ENCODE measurements around the gene PRR36.
A peak's percentile ranks its signal among the peaks of the same experiment; 100 is the strongest.

PRR36 gene

DNA sequence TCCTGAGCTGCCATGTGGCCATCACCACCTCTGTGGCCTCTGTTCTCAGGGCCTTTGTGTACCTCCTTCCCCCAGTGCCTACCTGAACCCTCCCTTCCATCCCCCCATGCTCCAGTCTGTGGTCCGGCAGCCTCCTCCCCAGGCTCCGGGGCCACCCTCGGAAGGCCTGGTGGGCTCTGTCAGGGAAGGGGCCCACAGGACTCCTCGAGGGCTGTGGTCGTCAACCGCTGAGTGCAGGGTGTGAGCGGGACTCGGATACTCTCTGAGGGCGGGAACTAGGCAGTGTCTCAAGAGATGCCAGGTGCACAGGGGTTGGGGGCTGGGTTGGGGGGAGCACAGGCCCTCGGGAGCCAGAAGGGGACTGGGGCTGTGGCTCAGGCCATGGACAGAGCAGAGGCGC is 33.4 kb upstream of the PRR36 start:
- TF ChIP-seq, protein P1, sequence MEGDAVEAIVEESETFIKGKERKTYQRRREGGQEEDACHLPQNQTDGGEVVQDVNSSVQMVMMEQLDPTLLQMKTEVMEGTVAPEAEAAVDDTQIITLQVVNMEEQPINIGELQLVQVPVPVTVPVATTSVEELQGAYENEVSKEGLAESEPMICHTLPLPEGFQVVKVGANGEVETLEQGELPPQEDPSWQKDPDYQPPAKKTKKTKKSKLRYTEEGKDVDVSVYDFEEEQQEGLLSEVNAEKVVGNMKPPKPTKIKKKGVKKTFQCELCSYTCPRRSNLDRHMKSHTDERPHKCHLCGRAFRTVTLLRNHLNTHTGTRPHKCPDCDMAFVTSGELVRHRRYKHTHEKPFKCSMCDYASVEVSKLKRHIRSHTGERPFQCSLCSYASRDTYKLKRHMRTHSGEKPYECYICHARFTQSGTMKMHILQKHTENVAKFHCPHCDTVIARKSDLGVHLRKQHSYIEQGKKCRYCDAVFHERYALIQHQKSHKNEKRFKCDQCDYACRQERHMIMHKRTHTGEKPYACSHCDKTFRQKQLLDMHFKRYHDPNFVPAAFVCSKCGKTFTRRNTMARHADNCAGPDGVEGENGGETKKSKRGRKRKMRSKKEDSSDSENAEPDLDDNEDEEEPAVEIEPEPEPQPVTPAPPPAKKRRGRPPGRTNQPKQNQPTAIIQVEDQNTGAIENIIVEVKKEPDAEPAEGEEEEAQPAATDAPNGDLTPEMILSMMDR (conservative IDR thresholded peaks at IDR 0.05; ENCODE audit: control insufficient read depth, insufficient read depth, low read depth, low read length), result no peak
- DNase-seq (ENCODE audit: low read depth), result no peak
- no peak overlapping the region for H3K4me3 ChIP-seq (ENCODE audit: control insufficient read depth, low read depth, low read length)

DNA sequence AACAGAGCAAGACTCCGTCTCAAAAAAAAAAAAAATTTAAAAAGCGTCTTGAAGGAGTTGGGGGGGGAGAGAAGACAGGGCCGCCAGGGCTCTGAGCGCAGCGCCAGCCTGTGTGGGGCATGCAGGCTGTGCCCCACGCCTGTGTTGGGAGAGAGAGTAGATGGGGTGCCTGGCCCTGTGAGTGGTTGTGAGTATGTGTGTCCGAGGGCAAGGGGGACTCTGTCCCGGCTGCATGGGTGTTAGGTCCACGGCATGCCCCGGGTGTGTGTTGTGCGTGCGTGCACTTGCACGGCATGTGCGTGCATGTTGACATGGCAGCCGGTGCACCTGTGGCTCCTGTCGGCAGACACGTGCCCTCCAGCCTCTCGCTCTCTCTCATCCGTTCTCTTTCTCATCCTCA is 32.9 kb upstream of the PRR36 start:
- H3K4me3 ChIP-seq (ENCODE audit: control insufficient read depth, low read depth, low read length), result no peak overlapping the region
- TF ChIP-seq, protein P1 (conservative IDR thresholded peaks at IDR 0.05; ENCODE audit: control insufficient read depth, insufficient read depth, low read depth, low read length), result no peak
- no peak for DNase-seq (ENCODE audit: low read depth)

DNA sequence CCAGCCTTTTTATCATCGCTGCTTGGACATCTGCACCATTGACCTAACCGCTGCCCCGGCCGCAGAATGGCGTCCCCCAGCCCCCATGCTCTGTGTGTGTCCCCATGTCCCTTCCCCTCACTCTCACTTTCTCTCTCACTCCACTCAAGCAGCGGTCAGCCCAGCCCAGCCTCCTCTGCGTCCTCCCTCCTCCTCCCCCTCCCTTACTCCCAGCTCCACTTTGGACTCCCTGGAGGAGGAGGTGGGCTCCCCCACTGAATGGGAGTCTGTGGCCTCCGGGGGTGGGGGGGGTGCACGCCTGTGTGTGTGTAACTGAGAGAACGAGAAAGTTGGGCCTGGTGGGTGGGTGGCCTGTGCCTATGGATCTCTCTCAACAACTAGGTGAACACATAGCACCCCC is 31.7 kb upstream of the PRR36 start:
- TF ChIP-seq, protein P1 (conservative IDR thresholded peaks at IDR 0.05; ENCODE audit: control insufficient read depth, insufficient read depth, low read depth, low read length), result no peak
- no peak for DNase-seq (ENCODE audit: low read depth)

DNA sequence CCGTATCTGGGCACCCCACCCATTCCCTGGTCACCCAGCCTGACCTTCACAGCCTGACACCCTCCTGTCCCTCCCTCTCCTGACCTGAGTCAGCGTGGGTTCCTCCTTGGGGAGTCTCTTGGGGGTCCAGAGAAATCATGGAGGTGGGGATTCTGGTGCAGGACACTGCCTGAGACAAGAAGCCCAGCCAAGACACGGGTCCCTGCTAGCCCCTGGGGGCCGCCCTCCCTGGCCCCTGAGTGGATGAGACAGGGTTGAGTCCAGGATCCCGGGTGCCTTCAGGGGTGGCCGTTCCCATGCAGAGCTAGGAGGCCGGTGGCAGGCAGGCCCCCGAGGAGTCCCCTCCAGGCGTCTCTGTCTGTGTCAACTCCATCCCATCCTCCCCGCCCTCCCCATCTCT is 31.1 kb upstream of the PRR36 start:
- TF ChIP-seq, protein P1 (conservative IDR thresholded peaks at IDR 0.05; ENCODE audit: control insufficient read depth, insufficient read depth, low read depth, low read length), result no peak
- peak overlapping the region; percentile 81 for H3K4me3 ChIP-seq (ENCODE audit: control insufficient read depth, low read depth, low read length)
- DNase-seq (ENCODE audit: low read depth), result no peak

More for the DNA sequence above, 31.7 kb upstream of the PRR36 start:
- no peak overlapping the region for H3K4me3 ChIP-seq (ENCODE audit: control insufficient read depth, low read depth, low read length)

DNA sequence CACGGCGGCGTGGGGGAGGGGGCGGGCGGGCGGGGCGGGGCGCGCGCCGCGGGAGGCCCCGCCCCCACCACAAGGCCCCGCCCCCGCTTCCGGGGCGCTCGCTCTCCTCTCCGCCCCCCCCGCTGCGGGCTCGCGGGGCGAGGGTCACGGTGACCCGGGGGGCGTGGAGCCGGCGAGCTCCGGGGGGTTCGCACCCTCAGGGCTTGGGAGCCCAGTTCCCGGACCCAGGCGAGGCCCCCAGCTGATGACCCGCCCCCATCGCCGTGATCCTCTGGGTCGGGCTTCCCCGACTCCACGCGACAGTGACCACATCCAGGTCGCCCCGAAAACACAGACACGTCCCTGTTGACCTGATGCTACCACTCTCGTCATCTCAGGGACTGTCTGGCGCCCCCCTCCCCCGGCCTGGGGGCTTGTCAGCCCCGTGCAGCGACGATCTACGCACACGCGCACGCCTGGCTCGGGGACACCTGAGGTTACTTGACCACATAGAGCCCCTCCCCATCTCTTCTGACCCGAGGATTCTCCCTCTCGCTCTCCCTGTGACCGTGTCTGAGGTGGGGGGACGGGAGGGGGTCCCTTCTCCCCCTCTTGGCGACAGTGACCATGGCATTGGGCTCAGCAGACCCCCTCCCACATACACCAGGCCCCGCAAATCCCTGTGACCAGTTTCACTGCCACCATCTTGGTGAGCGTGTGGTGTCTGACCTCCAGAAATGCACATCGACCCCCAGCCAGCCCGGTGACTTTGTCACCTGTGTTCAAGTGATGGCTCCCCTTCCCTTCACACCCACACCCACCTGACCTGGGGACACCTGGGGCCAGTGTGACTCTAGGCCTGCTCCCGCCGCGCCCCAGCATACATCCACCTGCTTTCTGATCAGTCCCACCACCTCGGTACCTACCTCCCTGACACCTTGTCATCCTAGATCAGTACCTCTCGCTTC is 30.2 kb upstream of the PRR36 start:
- no peak for DNase-seq (ENCODE audit: low read depth)
- TF ChIP-seq, protein P1 (conservative IDR thresholded peaks at IDR 0.05; ENCODE audit: control insufficient read depth, insufficient read depth, low read depth, low read length), result no peak
- peak overlapping the region; percentile 81 for H3K4me3 ChIP-seq (ENCODE audit: control insufficient read depth, low read depth, low read length)

DNA sequence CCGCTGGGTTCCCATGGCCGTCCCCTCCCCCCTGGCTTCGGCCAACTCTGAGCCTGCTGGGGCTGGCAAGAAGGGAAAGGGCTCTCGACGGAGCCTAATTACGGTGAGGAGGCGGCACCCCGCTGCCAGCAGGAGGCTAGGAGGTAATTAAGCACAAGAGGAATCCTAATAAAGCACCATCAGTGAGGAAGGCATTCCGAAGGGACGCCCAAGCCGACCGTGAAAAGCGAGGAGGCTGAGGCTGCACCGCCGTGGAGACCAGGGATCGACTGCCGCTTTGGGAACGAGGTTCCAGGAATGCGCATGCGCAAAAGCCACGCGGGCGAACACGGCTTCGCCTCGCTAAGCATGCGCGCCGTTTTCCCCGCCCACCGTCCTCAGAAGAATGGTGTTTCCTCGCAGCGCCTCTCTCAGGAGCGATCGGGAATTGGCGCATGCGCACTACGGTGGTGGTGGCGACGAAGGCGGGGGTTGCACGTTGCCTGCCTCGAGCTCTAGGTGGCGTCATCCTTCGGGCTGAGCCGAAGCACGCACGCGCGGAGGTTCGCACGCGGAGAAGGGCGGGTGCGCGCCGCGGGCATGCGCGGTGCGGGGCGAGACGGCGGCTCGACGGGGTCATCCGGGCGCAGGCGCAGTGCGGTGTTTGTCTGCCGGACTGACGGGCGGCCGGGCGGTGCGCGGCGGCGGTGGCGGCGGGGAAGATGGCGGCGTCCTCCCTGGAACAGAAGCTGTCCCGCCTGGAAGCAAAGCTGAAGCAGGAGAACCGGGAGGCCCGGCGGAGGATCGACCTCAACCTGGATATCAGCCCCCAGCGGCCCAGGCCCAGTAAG is 29.3 kb upstream of the PRR36 start, which contains the start of gene MAP2K7:
Gene MAP2K7, plus strand, starts transcription at position 634 of the 830 bp plus-strand sequence. Its CDS starts 68 bp downstream, at position 702.
- peak within 1 kb of the TSS; percentile 81 for H3K4me3 ChIP-seq (ENCODE audit: control insufficient read depth, low read depth, low read length)
- DNase-seq (ENCODE audit: low read depth), result peak; percentile 99
- TF ChIP-seq, protein P1 (conservative IDR thresholded peaks at IDR 0.05; ENCODE audit: control insufficient read depth, insufficient read depth, low read depth, low read length), result peak; percentile 32
